ENCODE data around the gene LRP1-AS. TPM values are rescaled to one million over a fixed set of nuclear protein-coding genes. Genes with fewer than 3 reads are reported as not detected.

LRP1-AS gene
- total and polyA plus RNA-seq, 10 of the 15 experiments (the other 5 are each of a cell fraction or from before 2014, with no cell fraction given), result not detected

- intact Hi-C loops (cut with micrococcal nuclease; ENCODE audit: unreplicated experiment) (no loop called here), in situ Hi-C loops (cut with MboI) (no loop called here)
- CTCF ChIA-PET, result interaction anchor here (1.0 to 1.1 kb wide), 2 partner anchors 8 to 14 kb away, joined by 3 to 6 read pairs; no protein-coding TSS in a partner anchor
- Histone ChIP-seq H3K9me3 (replicated peaks; ENCODE audit: control insufficient read depth, insufficient read depth, low read length) (no peaks in the 10 kb centered on the region), H3K4me1 (ENCODE audit: control insufficient read depth, insufficient read depth, low read length) (no peaks in the 10 kb centered on the region), H2AFZ (ENCODE audit: control insufficient read depth, low read depth, low read length) (no peak overlapping the region), H3K9ac (ENCODE audit: control insufficient read depth, insufficient read depth, low read length) (no peak overlapping the region), H3K27ac (ENCODE audit: control insufficient read depth, insufficient read depth) (no peak overlapping the region), H3K4me2 (ENCODE audit: control insufficient read depth, insufficient read depth) (no peak overlapping the region), H3K4me3 (no peak overlapping the region), H3K36me3 (ENCODE audit: control insufficient read depth in 2 of 2, insufficient read depth in 2 of 2, low read length in 1 of 2) (no peaks in the 10 kb centered on the region; a peak in 1 of 4 replicates), H3K79me2 (ENCODE audit: control insufficient read depth, insufficient read depth, low read length) (no peaks in the 10 kb centered on the region), H4K20me1 (ENCODE audit: control insufficient read depth, insufficient read depth) (no peaks in the 10 kb centered on the region), H3K27me3 (replicated peaks in 1 of 2; ENCODE audit: control insufficient read depth in 2 of 2, insufficient read depth in 2 of 2, low read length in 1 of 2) (no peaks in the 10 kb centered on the region)
- no peak for FAIRE-seq
- no TSS peak for BruUV-seq (replicated peaks)
- 78% methylated on average over 18 of the region's 22 CpGs for WGBS (ENCODE audit: insufficient coverage, insufficient replicate concordance, low lambda C conversion rate, missing lambda C conversion rate)
- TF ChIP-seq SMAD5 (IDR thresholded peaks at IDR 0.05; ENCODE audit: low read depth) (no peak), BRCA1 (IDR thresholded peaks at IDR 0.05; ENCODE audit: low read depth, low read length) (no peak), ZNF274 (IDR thresholded peaks at IDR 0.05; ENCODE audit: insufficient read depth, insufficient read length) (no peak), CBX3 (IDR thresholded peaks at IDR 0.05; ENCODE audit: borderline replicate concordance, low read depth) (no peak), ZNF622 (IDR thresholded peaks at IDR 0.05) (no peak), JUND (IDR thresholded peaks at IDR 0.05; ENCODE audit: low read depth, low read length) (no peak), MEF2B (IDR thresholded peaks at IDR 0.05; ENCODE audit: partially characterized antibody, poor library complexity, severe bottlenecking) (no peak), MXI1 (IDR thresholded peaks at IDR 0.05; ENCODE audit: low read depth, low read length) (no peak), EED (IDR thresholded peaks at IDR 0.05; ENCODE audit: low read depth) (no peak)
- ATAC-seq, result no peak
- POLR2A ChIA-PET, result no interaction called here
- RAD21 ChIA-PET (ENCODE audit: unreplicated experiment), result no interaction called here
- SMC1A ChIA-PET (ENCODE audit: uncharacterized antibody, unreplicated experiment), result no interaction called here
- DNase-seq (ENCODE audit: low read depth, low spot score), result no peak
Measured at GRCh38 chr12:57196956-57197355, 49.5 kb upstream of the LRP1-AS start.

DNA sequence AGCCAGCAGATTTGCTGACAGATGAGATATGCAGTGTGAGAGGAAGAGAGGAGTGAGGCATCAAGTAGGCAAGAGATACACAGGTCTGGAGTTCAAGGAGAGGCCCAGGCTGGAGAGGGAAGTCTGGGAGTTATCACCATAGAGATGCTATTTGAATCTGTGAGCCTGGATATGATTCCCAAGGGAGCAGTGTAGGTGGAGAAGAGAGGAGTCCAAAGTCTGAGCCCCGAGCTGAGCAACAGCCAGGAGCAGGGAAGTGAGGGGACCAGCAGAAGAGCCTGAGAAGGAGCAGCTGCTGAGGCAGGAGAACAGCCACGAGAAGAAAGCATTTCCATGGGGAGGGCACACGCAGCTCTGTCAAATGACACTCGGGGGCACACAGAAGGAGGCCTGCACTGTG is 49.0 kb upstream of the LRP1-AS start:
- no peaks in the 10 kb centered on the region; a peak in 1 of 4 replicates for H3K36me3 ChIP-seq (ENCODE audit: control insufficient read depth in 2 of 2, insufficient read depth in 2 of 2, low read length in 1 of 2)
- H3K9me3 ChIP-seq (replicated peaks; ENCODE audit: control insufficient read depth, insufficient read depth, low read length), result no peaks in the 10 kb centered on the region
- in situ Hi-C loops (cut with MboI) (no loop called here), intact Hi-C loops (cut with micrococcal nuclease; ENCODE audit: unreplicated experiment) (no loop called here)
- H3K27ac ChIP-seq (ENCODE audit: control insufficient read depth, insufficient read depth), result no peak overlapping the region
- CTCF ChIA-PET, result interaction anchor here (1.1 to 1.5 kb wide), 2 partner anchors 11 to 13 kb away, joined by 3 to 4 read pairs; no protein-coding TSS in a partner anchor
- H3K4me2 ChIP-seq (ENCODE audit: control insufficient read depth, insufficient read depth), result no peak overlapping the region
- H3K9ac ChIP-seq (ENCODE audit: control insufficient read depth, insufficient read depth, low read length), result no peak overlapping the region
- no TSS peak for BruUV-seq (replicated peaks)
- DNase-seq (ENCODE audit: low read depth, low spot score) (no peak), FAIRE-seq (no peak), ATAC-seq (no peak)
- no peak overlapping the region for H3K4me3 ChIP-seq
- POLR2A ChIA-PET, result no interaction called here
- no peaks in the 10 kb centered on the region for H3K27me3 ChIP-seq (replicated peaks in 1 of 2; ENCODE audit: control insufficient read depth in 2 of 2, insufficient read depth in 2 of 2, low read length in 1 of 2)
- no peaks in the 10 kb centered on the region for H3K79me2 ChIP-seq (ENCODE audit: control insufficient read depth, insufficient read depth, low read length)
- SMC1A ChIA-PET (ENCODE audit: uncharacterized antibody, unreplicated experiment), result no interaction called here
- 11% methylated on average over 4 of the region's 4 CpGs for WGBS (ENCODE audit: insufficient coverage, insufficient replicate concordance, low lambda C conversion rate, missing lambda C conversion rate)
- RAD21 ChIA-PET (ENCODE audit: unreplicated experiment), result no interaction called here
- H3K4me1 ChIP-seq (ENCODE audit: control insufficient read depth, insufficient read depth, low read length), result no peaks in the 10 kb centered on the region
- no peaks in the 10 kb centered on the region for H4K20me1 ChIP-seq (ENCODE audit: control insufficient read depth, insufficient read depth)
- H2AFZ ChIP-seq (ENCODE audit: control insufficient read depth, low read depth, low read length), result no peak overlapping the region
- TF ChIP-seq ZBTB4 (CRISPR knock-in tag; IDR thresholded peaks at IDR 0.05) (no peak), BRCA1 (IDR thresholded peaks at IDR 0.05; ENCODE audit: low read depth, low read length) (no peak), SRF (IDR thresholded peaks at IDR 0.05; ENCODE audit: low read depth in 2 of 2, low read length in 2 of 2) (no peak), ZZZ3 (IDR thresholded peaks at IDR 0.05; ENCODE audit: control insufficient read depth, insufficient read length, low read depth) (no peak)

Data from GM12878 (cell line).